Endodermal cell (in vitro differentiated cells): ENCODE data around the gene NEDD4L. TPM values are rescaled to one million over a fixed set of nuclear protein-coding genes. Genes with fewer than 3 reads are reported as not detected.

ENCODE experiments used
- DNase-seq: peaks from one replicate; pipeline ENCODE4 v3.0.0-alpha.2; 2017
- H3K27ac ChIP-seq: 2 replicates; pipeline ENCODE4 v1.5.1; 2013; ENCODE audit warnings: mild to moderate bottlenecking, low read depth, low read length, moderate library complexity
- H3K27me3 ChIP-seq: 2 replicates; pipeline ENCODE4 v1.6.1; 2013; ENCODE audit warnings: mild to moderate bottlenecking, low read length, moderate library complexity; ENCODE audit not compliant: insufficient read depth, control insufficient read depth, poor library complexity, severe bottlenecking
- H3K36me3 ChIP-seq: 2 replicates; pipeline ENCODE4 v1.7.0; 2013; ENCODE audit warnings: mild to moderate bottlenecking, low read length, moderate library complexity; ENCODE audit not compliant: control insufficient read depth, insufficient read depth
- H3K4me1 ChIP-seq: one replicate; pipeline ENCODE4 v1.7.0; 2013; ENCODE audit warnings: low read length; ENCODE audit not compliant: control insufficient read depth, insufficient read depth
- H3K4me3 ChIP-seq: 2 replicates; pipeline ENCODE4 v1.5.1; 2013; ENCODE audit warnings: mild to moderate bottlenecking, low read length, moderate library complexity
- H3K9ac ChIP-seq: 2 replicates; pipeline ENCODE4 v1.6.1; 2013; ENCODE audit warnings: mild to moderate bottlenecking, low read length, moderate library complexity; ENCODE audit not compliant: poor library complexity, severe bottlenecking; ENCODE audit errors: extremely low read depth
- H3K9me3 ChIP-seq: 2 replicates; pipeline ENCODE4 v1.6.1; 2013; ENCODE audit warnings: mild to moderate bottlenecking, low read length, moderate library complexity; ENCODE audit not compliant: control insufficient read depth
- H3K27ac Mint-ChIP-seq: 2 replicates; pipeline ENCODE4 v1.8.0; 2020; ENCODE audit warnings: mixed read lengths
- H3K27me3 Mint-ChIP-seq: 2 replicates; pipeline ENCODE4 v1.8.0; 2021; ENCODE audit warnings: mild to moderate bottlenecking, mixed read lengths; ENCODE audit not compliant: insufficient read depth
- H3K36me3 Mint-ChIP-seq: 2 replicates; pipeline ENCODE4 v1.8.0; 2020; ENCODE audit warnings: low read depth, mixed read lengths
- H3K4me1 Mint-ChIP-seq: 2 replicates; pipeline ENCODE4 v1.8.0; 2020; ENCODE audit warnings: mixed read lengths
- H3K4me3 Mint-ChIP-seq: 2 replicates; pipeline ENCODE4 v1.8.0; 2020; ENCODE audit warnings: mild to moderate bottlenecking, moderate library complexity, mixed read lengths
- H3K9me3 Mint-ChIP-seq: 2 replicates; pipeline ENCODE4 v1.8.0; 2020; ENCODE audit warnings: mild to moderate bottlenecking, mixed read lengths
- CTCF ChIP-seq: fragments of 200-600 bp; sonication (generic); conservative IDR thresholded peaks from 2 replicates; pipeline ENCODE4 v1.5.0; 2021; ENCODE audit warnings: antibody characterized with exemption, mild to moderate bottlenecking
- WGBS, 2 experiments: methylation state at CpG; one replicate each; pipeline versions ENCODE4 v1.1.5 to v1.1.7; 2013; ENCODE audit warnings: missing lambda C conversion rate in 2 of 2, mixed read lengths in 1 of 2; ENCODE audit not compliant: insufficient coverage in 1 of 2, insufficient read length in 1 of 2; 5-methylcytosine and 5-hydroxymethylcytosine counted together
- total RNA-seq, 2 donors: library from RNA; stranded (reverse); fragmentation: NEBNext Ultra II Directional in 1 of 2; extraction: Animal tissue kit (Norgen Biotek cat#: 25700) in 1 of 2; gene quantifications; 2 replicates in 1 of 2; 3 replicates in 1 of 2; pipeline ENCODE4 v1.2.1, GENCODE V29; 2021

Gene NEDD4L
- total RNA-seq, 2 donors from 2014 or later, result 70.5 to 75.3 TPM

GRCh38 chr18:58212274-58212673 lies 168.2 kb downstream of the NEDD4L start:
- Mint-ChIP-seq H3K4me3 (no peak overlapping the region), H3K36me3 (no peaks in the 10 kb centered on the region), H3K27ac (no peak overlapping the region), H3K27me3 (no peaks in the 10 kb centered on the region), H3K9me3 (no peaks in the 10 kb centered on the region), H3K4me1 (peaks cover 42% of the 10 kb centered on the region)
- H3K36me3 ChIP-seq, result no peaks in the 10 kb centered on the region
- H3K4me1 ChIP-seq, result peaks cover 14% of the 10 kb centered on the region
- H3K9me3 ChIP-seq, result no peaks in the 10 kb centered on the region
- H3K27me3 ChIP-seq, result no peaks in the 10 kb centered on the region
- no peak for TF ChIP-seq CTCF
- no peak overlapping the region for H3K4me3 ChIP-seq
- H3K27ac ChIP-seq, result no peak overlapping the region
- H3K9ac ChIP-seq, result no peak overlapping the region
- no peak for DNase-seq
- 83 to 86% methylated on average over 8 of the region's 8 CpGs for WGBS, 2 experiments

GRCh38 chr18:58213440-58213839 lies 169.4 kb downstream of the NEDD4L start:
- Histone ChIP-seq H3K9ac (no peak overlapping the region), H3K9me3 (no peaks in the 10 kb centered on the region), H3K4me3 (no peak overlapping the region), H3K36me3 (no peaks in the 10 kb centered on the region), H3K27me3 (no peaks in the 10 kb centered on the region), H3K27ac (no peak overlapping the region), H3K4me1 (peaks cover 13% of the 10 kb centered on the region)
- no peak for TF ChIP-seq CTCF
- Mint-ChIP-seq H3K9me3 (no peaks in the 10 kb centered on the region), H3K36me3 (no peaks in the 10 kb centered on the region), H3K27me3 (no peaks in the 10 kb centered on the region), H3K4me1 (peaks cover 35% of the 10 kb centered on the region), H3K27ac (no peak overlapping the region), H3K4me3 (no peak overlapping the region)
- WGBS, 2 experiments, result 94 to 100% methylated on average over 1 to 2 of the region's 2 CpGs
- no peak for DNase-seq

GRCh38 chr18:58215011-58215410 lies 171.0 kb downstream of the NEDD4L start:
- no peak overlapping the region for H3K4me3 Mint-ChIP-seq
- Histone ChIP-seq H3K27ac (no peak overlapping the region), H3K9ac (no peak overlapping the region), H3K36me3 (no peaks in the 10 kb centered on the region), H3K4me1 (peaks cover 9% of the 10 kb centered on the region), H3K27me3 (no peaks in the 10 kb centered on the region), H3K9me3 (no peaks in the 10 kb centered on the region), H3K4me3 (no peak overlapping the region)
- H3K36me3 Mint-ChIP-seq, result no peaks in the 10 kb centered on the region
- H3K9me3 Mint-ChIP-seq, result no peaks in the 10 kb centered on the region
- peaks cover 26% of the 10 kb centered on the region for H3K4me1 Mint-ChIP-seq
- no peak overlapping the region for H3K27ac Mint-ChIP-seq
- TF ChIP-seq CTCF, result no peak
- DNase-seq, result no peak
- H3K27me3 Mint-ChIP-seq, result no peaks in the 10 kb centered on the region
- WGBS, 2 experiments, result 94 to 96% methylated on average over 3 to 6 of the region's 6 CpGs
